Fibroblast of skin of right quadriceps (primary cell): ENCODE results near the gene SOCS7.
"Not testable (repeated sequence)": the region's sequence is repeated elsewhere in the genome, so short reads cannot be mapped to it uniquely, and the experiment has no call there.

Source experiments
- DNase-seq: peaks from one replicate; pipeline ENCODE4 v3.0.0-alpha.2; 2013

SOCS7 gene

GRCh38 chr17:38421871-38422827 lies 70.5 kb downstream of the SOCS7 start:
- no peak for DNase-seq

DNA sequence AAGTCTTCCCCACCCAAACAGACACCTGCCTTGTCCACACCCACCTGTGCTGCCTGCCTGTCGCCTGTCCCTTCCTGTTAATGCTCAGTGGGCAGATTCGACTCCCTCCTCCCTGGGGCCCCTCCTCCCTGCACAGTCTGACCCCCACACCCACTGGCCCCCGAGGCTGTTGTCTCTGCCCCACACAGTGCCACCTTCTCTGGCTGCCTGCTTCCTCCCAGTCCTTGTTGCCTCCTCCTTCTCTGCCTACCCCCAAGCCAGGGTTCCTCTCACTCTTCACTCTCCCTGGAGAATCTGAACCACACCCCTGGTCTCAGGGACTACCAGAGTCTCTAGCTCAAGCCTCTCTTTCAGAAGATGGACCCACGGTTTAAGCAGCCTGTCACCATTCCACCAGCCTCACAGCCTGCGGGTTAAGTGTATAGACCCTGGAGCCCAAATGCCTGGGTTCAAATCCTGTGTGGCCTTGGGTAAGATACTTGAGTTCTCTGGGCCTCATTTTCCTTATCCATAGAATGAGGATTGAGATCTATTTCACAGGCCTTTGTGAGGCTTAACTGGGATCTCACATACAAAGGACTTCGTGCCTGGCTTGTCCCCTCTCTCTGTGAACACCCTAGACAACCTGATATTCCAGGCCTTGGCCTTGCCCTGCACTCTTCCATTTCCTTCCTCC lies 72.8 kb downstream of the SOCS7 start:
- no peak for DNase-seq

DNA sequence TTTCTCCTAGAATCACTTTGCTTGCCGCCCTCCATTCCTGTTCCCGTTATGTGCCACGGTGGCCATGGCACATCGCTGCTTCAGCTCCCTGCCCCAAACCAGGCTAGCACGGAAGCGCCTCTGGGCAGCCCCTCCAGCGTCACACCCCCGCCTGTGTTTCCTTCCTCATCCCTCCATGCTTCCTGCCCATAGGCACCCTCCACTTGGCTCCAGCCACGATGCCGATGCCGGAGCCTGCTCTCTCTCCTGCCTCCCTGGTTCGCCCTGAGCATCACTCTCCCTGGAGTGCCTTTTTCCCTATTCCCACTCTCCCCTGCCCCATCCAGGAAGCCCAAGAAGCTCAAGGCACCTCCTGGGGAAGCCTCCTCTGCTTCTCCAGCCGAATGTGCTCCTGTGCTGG lies 73.4 kb downstream of the SOCS7 start:
- no peak for DNase-seq

GRCh38 chr17:38425744-38426143 lies 74.1 kb downstream of the SOCS7 start:
- DNase-seq = no peak

DNA sequence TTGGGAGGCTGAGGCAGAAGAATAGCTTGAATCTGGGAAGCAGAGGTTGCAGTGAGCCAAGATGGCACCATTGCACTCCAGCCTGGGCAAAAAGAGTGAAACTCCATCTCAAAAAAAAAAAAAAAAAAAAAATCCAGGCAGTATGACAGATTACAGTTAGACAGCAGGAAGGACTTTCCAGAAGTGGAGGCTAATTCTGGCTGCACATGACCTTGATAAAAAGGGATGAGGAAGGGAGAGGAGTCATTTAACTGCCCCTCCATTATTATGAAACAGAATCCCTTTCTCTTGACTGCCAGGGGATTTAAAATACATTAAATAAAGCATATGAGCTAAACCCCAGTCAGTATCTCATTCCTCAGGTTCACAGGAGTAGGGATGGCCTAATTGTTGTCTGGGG lies 74.8 kb downstream of the SOCS7 start:
- no peak for DNase-seq

DNA sequence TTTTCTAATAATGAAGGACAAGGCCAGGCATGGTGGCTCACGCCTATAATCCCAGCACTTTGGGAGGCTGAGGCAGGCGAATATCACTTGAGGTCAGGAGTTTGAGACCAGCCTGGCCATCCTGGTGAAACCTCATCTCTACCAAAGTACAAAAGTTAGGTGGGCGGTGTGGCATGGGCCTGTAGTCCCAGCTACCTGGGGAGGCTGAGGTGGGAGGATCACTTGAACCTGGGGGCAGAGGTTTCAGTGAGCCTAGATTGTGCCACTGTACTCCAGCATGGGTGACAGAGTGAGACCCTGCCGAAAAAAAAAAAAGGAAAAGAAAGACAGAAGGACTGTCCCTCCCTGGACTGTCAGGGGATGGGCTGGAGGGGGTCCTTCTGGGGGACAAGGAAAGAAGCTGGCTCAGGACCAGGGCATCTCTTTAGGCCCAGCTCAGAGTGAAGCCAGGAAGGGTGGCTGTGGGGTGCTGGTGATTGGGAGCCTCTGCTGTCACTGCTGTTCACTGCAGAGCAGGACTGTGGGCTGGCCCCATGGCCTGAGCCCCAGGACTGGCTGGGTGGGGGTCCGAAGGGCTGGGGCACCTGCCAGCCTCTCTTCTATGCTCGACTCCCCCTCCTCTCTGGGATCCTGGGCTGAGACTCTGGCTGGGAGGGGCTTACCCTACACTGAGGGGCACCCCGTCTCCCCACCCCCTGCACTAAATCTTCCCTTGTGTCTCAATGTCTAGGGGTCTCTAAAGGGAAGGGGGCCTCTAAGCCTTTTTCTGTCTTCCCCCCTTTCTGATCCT lies 75.7 kb downstream of the SOCS7 start:
- DNase-seq = no peak

- peak; percentile 48 for DNase-seq
Observed at GRCh38 chr17:38428112-38428642, 76.5 kb downstream of the SOCS7 start, which contains the start of gene ARHGAP23. Gene ARHGAP23, plus strand, starts transcription at chr17:38428464. Its CDS starts 22 bp downstream, at chr17:38428486.

- DNase-seq = no peak
Observed at GRCh38 chr17:38428643-38429371, 77.2 kb downstream of the SOCS7 start.

- no peak for DNase-seq
Observed at GRCh38 chr17:38429476-38430100, 77.9 kb downstream of the SOCS7 start.

DNA sequence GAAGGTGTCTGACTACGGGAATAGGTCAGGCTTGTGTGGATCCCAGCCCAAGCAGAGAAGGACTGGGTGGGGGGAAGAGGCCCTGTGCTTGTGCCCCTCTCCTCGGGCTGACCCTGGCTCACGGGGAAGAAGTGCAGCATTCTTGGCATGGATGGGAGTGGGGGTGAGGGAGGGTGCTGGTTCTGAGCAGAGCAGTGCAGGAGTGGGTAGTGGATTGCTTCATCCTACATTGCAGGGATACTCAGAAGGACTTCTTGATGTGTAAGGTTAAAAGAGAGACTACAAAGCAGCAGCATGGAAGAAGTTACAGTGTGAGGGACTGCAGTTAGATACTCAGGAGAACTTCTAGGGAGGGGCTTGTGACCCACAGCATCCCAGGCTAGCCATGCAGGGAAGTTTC lies 78.7 kb downstream of the SOCS7 start:
- peak; percentile 35 for DNase-seq

GRCh38 chr17:38430822-38431221 lies 79.2 kb downstream of the SOCS7 start:
- no peak for DNase-seq

- DNase-seq = no peak
Observed at GRCh38 chr17:38431346-38432145, 79.9 kb downstream of the SOCS7 start.

DNA sequence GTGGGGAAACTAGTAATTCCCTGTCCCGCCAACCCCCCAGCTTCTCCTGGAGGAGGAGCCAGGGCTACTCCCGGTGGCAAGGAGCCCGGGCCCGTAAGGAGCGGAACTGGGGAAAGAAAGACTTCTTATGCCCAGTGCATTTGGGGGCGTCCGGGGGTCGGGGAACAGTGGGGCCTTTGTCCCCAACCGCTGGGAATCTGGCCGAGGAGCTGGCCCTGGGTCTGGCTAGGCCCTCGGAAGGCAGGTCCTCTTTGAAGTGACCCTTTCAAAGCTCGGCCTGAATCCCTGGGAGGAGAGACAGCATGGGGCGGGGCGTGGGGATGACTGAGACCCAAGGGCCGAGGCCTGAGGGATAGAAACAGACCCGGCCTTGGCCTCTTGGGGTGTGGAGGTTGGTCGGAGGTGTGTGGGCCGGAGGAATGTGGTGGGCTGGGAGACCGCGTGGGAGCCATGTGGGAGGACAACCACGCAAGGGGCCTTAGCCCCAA lies 82.6 kb downstream of the SOCS7 start:
- no peak for DNase-seq

DNA sequence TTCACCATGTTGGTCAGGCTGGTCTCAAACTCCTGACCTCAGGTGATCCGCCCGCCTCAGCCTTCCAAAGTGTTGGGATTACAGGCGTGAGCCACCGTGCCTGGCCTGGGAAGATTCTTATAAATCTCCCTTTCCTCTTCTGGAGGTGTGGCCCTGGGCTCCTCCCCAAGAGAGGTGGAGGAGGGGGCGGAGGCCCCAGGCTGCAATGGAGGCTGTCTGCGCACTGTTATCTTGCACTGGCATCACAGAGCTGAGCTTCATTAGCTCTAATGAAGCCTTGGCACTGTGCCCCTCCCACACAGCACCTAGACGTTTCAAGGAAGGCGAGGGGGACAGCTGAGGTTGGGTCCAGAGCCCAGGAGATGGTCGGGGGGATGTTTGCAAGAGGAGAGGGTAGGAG lies 84.2 kb downstream of the SOCS7 start:
- DNase-seq = no peak

DNA sequence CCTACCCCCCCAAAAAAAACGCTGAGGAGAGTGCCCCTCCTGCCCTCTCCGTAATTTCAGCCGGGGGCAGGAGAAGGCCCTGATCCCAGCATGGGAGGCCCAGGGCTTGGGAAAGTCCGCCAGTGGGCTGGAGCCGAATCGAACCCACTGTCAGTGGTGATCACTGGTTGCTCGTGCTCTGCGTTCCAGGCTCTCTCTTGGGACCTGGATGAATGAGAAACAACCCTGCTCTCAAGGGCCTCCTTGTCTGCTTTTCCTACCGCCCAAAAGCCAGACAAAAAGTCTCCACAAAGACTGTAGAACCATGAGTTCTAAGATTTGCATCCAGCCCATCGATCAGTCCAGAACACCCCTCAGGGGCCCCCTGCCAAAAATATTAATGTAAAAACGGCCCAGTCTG lies 84.7 kb downstream of the SOCS7 start:
- no peak for DNase-seq

DNA sequence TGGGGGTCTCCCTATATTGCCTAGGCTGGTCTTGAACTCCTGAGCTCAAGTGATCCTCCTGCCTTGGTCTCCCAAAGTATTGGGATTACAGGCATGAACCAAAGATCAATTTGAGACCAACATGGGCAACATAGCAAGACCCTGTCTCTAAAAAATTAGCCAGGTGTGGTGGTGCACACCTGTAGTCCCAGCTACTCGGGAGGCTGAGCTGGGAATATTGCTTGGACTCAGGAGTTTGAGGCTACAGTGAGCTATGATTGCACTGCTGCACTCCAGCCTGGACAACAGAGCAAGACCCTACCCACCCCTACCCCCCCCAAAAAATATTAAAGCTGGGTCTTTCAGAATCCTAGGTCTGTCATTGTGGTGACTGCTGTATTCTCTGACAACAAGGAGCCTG lies 85.7 kb downstream of the SOCS7 start:
- not testable (repeated sequence) for DNase-seq

GRCh38 chr17:38439436-38439835 lies 87.8 kb downstream of the SOCS7 start:
- no peak for DNase-seq

GRCh38 chr17:38440614-38441397 lies 89.2 kb downstream of the SOCS7 start:
- no peak for DNase-seq

GRCh38 chr17:38441429-38442061 lies 89.9 kb downstream of the SOCS7 start:
- DNase-seq = no peak
